AG09309 (cell line): Measurements from ENCODE around the gene SHROOM1.

Experiments
- DNase-seq: peaks from one replicate; pipeline ENCODE4 v3.0.0-alpha.2; 2010; ENCODE audit warnings: low read depth
- H3K4me3 ChIP-seq: 2 replicates; pipeline ENCODE4 v1.5.1; 2011; ENCODE audit warnings: mild to moderate bottlenecking, low read depth, low read length, moderate library complexity; ENCODE audit not compliant: control insufficient read depth
- CTCF ChIP-seq: IDR thresholded peaks from 2 replicates; pipeline ENCODE4 v1.5.1; 2011; ENCODE audit warnings: mild to moderate bottlenecking, low read depth, low read length, inconsistent platforms; ENCODE audit not compliant: insufficient read depth, control insufficient read depth; ENCODE audit errors: missing control alignments

The SHROOM1 gene

GRCh38 chr5:132840313-132840712, 9.9 kb upstream of the SHROOM1 start:
- TF ChIP-seq CTCF = no peak
- no peak for DNase-seq
- H3K4me3 ChIP-seq = no peak overlapping the region

DNA sequence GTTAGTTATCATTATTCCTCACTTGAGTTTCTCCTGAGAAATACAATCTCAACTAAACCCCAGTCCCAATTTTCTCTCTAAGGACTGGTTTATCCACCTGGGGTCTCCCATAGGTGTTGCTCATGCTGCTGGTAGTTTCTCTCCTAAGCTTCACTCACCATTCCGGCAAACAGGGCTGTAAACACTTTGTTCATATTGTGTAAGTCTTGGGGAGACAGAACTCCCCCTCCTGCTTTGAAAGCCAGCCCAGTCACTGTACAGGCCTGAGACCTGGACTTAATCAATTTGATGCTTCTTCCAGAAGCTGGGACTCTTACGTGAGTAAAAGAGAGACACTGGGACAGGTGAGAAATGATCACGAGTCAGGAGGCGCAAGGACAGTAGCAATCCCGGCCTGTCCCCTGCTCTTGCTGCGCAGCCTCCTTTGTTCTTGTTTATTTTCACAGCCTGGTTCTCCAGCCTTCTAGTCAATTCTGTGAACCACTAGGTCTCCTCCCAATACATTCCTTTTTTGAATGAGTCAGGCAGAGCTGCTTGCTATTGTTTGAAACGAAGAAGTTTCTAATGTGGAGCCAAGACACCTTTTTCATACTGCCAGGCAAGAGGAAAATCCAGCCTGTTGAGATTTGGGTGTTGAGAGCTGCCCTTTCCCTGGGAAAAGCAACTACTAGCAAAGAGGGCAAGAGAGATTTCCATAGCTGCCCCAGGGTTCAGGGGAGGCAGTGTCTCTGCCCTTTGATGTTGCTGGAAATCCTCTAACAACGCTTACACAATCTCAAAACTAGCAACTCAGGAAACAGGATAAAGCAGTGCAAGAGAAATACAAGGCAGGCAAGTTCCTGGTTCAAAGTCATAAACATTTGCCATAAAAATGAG, 9.2 kb upstream of the SHROOM1 start:
- DNase-seq = peak; percentile 50

GRCh38 chr5:132838516-132839282, 8.3 kb upstream of the SHROOM1 start:
- H3K4me3 ChIP-seq = no peak overlapping the region
- DNase-seq = no peak
- no peak for TF ChIP-seq CTCF

More for the DNA sequence above, 9.2 kb upstream of the SHROOM1 start:
- H3K4me3 ChIP-seq = no peak overlapping the region
- TF ChIP-seq CTCF = no peak

DNA sequence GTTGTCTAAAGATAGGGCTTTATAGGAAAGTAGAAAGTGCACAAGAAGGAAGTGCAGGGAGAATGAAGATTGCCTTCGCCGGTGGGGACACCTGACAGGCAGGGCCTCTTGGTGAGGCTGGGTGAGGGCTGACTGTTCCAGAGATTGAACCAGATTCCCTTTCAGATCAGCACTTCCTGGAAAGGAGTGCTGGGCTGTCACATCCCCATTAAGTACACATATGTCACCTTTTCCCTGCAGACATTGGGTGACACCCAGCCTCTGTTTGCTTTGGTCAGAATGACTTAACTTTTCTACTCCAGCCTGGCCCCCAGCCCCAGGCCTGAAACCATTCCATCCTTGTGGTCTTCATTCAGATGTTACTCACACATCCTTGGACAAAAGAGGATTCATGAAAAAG, 7.4 kb upstream of the SHROOM1 start:
- DNase-seq = no peak
- TF ChIP-seq CTCF = no peak
- no peak overlapping the region for H3K4me3 ChIP-seq

GRCh38 chr5:132836852-132837251, 6.4 kb upstream of the SHROOM1 start:
- no peak for TF ChIP-seq CTCF
- DNase-seq = no peak
- no peak overlapping the region for H3K4me3 ChIP-seq

DNA sequence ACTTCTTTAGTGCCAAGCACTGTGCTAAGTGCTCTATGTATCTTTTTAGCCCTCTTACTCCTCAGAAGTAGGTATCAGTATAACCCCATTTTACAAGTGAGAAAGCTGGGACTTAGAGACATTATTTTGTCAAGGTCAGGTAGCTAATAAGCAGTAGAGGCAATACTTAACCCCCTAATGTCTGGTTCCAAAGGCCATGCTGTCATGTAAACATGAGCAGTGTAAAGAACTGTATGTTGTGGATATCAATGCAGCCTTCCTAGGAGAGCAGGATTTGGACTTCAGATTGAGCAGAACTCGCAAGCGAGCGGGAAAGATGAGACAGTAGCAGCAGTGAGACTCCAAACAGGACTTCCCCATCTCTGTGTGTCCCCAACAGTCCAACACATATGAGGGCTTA, 3.6 kb upstream of the SHROOM1 start:
- no peak overlapping the region for H3K4me3 ChIP-seq
- TF ChIP-seq CTCF = no peak
- DNase-seq = no peak
